GM23338 (cell line): ENCODE measurements around the gene TRIML2. TPM values are rescaled to one million over a fixed set of nuclear protein-coding genes. Genes with fewer than 3 reads are reported as not detected.

ENCODE experiments used
- ATAC-seq: fragments of 200-7000 bp; cut with Tn5 transposase; 3 replicates; pipeline ENCODE4 v1.9.1; 2020
- DNase-seq: peaks from one replicate; pipeline ENCODE4 v3.0.0-alpha.2; 2015; ENCODE audit warnings: low spot score
- H2AFZ ChIP-seq: fragments of 200-600 bp; sonication (generic); 2 replicates; pipeline ENCODE4 v1.8.0; 2016; ENCODE audit warnings: antibody characterized with exemption, mild to moderate bottlenecking, moderate library complexity
- H3F3A ChIP-seq: fragments of 200-600 bp; sonication (generic); replicated peaks from 2 replicates; pipeline ENCODE4 v1.8.0; 2017; ENCODE audit warnings: antibody characterized with exemption, mixed run types, low read depth
- H3K27ac ChIP-seq: fragments of 200-600 bp; sonication (generic); 2 replicates; pipeline ENCODE4 v1.6.1; 2016; ENCODE audit warnings: low read depth
- H3K27me3 ChIP-seq: fragments of 200-600 bp; sonication (generic); 2 replicates; pipeline ENCODE4 v1.8.0; 2016; ENCODE audit warnings: mild to moderate bottlenecking, mixed run types, moderate library complexity; ENCODE audit not compliant: insufficient read depth
- H3K36me3 ChIP-seq: fragments of 200-600 bp; sonication (generic); 2 replicates; pipeline ENCODE4 v1.8.0; 2016; ENCODE audit warnings: mild to moderate bottlenecking; ENCODE audit not compliant: insufficient read depth
- H3K4me1 ChIP-seq: fragments of 200-600 bp; sonication (generic); 2 replicates; pipeline ENCODE4 v1.8.0; 2016; ENCODE audit warnings: mild to moderate bottlenecking, moderate library complexity; ENCODE audit not compliant: insufficient read depth
- H3K4me2 ChIP-seq: fragments of 200-600 bp; sonication (generic); 2 replicates; pipeline ENCODE4 v1.7.1; 2017; ENCODE audit warnings: mixed run types
- H3K4me3 ChIP-seq: fragments of 200-600 bp; sonication (generic); 2 replicates; pipeline ENCODE4 v1.6.1; 2016; ENCODE audit warnings: mixed run types
- H3K79me2 ChIP-seq: fragments of 200-600 bp; sonication (generic); replicated peaks from 2 replicates; pipeline ENCODE4 v1.8.0; 2017; ENCODE audit warnings: mild to moderate bottlenecking; ENCODE audit not compliant: insufficient read depth
- H3K9me2 ChIP-seq: fragments of 200-600 bp; sonication (generic); 2 replicates; pipeline ENCODE4 v1.8.0; 2017; ENCODE audit not compliant: insufficient read depth
- H4K20me1 ChIP-seq: fragments of 200-600 bp; sonication (generic); replicated peaks from 2 replicates; pipeline ENCODE4 v1.8.0; 2017; ENCODE audit warnings: mild to moderate bottlenecking; ENCODE audit not compliant: insufficient read depth
- H3K27ac Mint-ChIP-seq: 2 replicates; pipeline ENCODE4 v1.8.0; 2020; ENCODE audit warnings: inconsistent platforms, mild to moderate bottlenecking, moderate library complexity, mixed read lengths
- H3K27me3 Mint-ChIP-seq: 3 replicates; pipeline ENCODE4 v1.8.0; 2022; ENCODE audit warnings: low read depth, mild to moderate bottlenecking, moderate library complexity, mixed read lengths, inconsistent platforms; ENCODE audit not compliant: insufficient read depth, poor library complexity
- H3K36me3 Mint-ChIP-seq: 3 replicates; pipeline ENCODE4 v1.8.0; 2021; ENCODE audit warnings: low read depth, mild to moderate bottlenecking, inconsistent platforms, moderate library complexity, mixed read lengths
- H3K4me1 Mint-ChIP-seq: 3 replicates; pipeline ENCODE4 v1.8.0; 2020; ENCODE audit warnings: mild to moderate bottlenecking, inconsistent platforms, mixed read lengths
- H3K4me3 Mint-ChIP-seq: 3 replicates; pipeline ENCODE4 v1.8.0; 2021; ENCODE audit warnings: moderate library complexity, mild to moderate bottlenecking, inconsistent platforms, mixed read lengths
- H3K9me3 Mint-ChIP-seq: 3 replicates; pipeline ENCODE4 v1.8.0; 2020; ENCODE audit warnings: moderate library complexity, mild to moderate bottlenecking, inconsistent platforms, mixed read lengths
- CREB1 ChIP-seq: fragments of 250-450 bp; sonication (Bioruptor Pico); IDR thresholded peaks from 2 replicates; pipeline ENCODE4 v1.5.0; 2020; ENCODE audit warnings: low read depth, mild to moderate bottlenecking, moderate library complexity
- EZH2 ChIP-seq: fragments of 200-600 bp; sonication (generic); IDR thresholded peaks from one replicate; pipeline ENCODE4 v1.8.0; 2017; ENCODE audit warnings: antibody characterized with exemption, mild to moderate bottlenecking, low read depth; ENCODE audit not compliant: unreplicated experiment
- JUNB ChIP-seq: IDR thresholded peaks from one replicate; pipeline ENCODE4 v1.6.1; 2016; ENCODE audit warnings: antibody characterized with exemption; ENCODE audit not compliant: unreplicated experiment
- NANOG ChIP-seq: IDR thresholded peaks from 2 replicates; pipeline ENCODE4 v1.6.1; 2016; ENCODE audit warnings: antibody characterized with exemption, borderline replicate concordance
- POLR2AphosphoS5 ChIP-seq: IDR thresholded peaks from 2 replicates; pipeline ENCODE4 v1.6.1; 2016; ENCODE audit warnings: antibody characterized with exemption, low read depth
- ZNF114 ChIP-seq: fragments of 250-450 bp; sonication (Bioruptor Pico); IDR thresholded peaks from 2 replicates; pipeline ENCODE4 v1.5.0; 2020; ENCODE audit warnings: mild to moderate bottlenecking, moderate library complexity
- ZNF331 ChIP-seq: fragments of 250-450 bp; sonication (Bioruptor Pico); IDR thresholded peaks from 2 replicates; pipeline ENCODE4 v1.5.0; 2020; ENCODE audit warnings: low read depth, mild to moderate bottlenecking, moderate library complexity
- polyA plus RNA-seq: library from polyadenylated mRNA; unstranded; fragments of >200 nt; fragmentation: Nextera tagmentation; extraction: Ambion mirVana; gene quantifications from 2 replicates; pipeline ENCODE4 v1.2.1, GENCODE V29; 2016
- total RNA-seq: library from RNA; depleted of rRNA; stranded (reverse); fragments of >200 nt; shearing (Covaris generic); gene quantifications from 2 replicates; pipeline ENCODE4 v1.2.3, GENCODE V29; 2014
- TF ChIP-seq, protein P1 (sequence below): IDR thresholded peaks from 2 replicates; pipeline ENCODE4 v1.6.1; 2016; ENCODE audit warnings: antibody characterized with exemption
- TF ChIP-seq, protein P2 (sequence below): IDR thresholded peaks from one replicate; pipeline ENCODE4 v1.6.1; 2018; ENCODE audit warnings: antibody characterized with exemption; ENCODE audit not compliant: unreplicated experiment

TRIML2 gene
- total and polyA plus RNA-seq, 2 experiments from 2014 or later = 57.8 to 77.9 TPM

GRCh38 chr4:188113156-188113555, 3.8 kb upstream of the TRIML2 start:
- Histone ChIP-seq H3F3A (0 out of 2 replicates have a peak, but pooled peaks cover 3% of the 10 kb centered on the region), H3K9me2 (no peaks in the 10 kb centered on the region), H2AFZ (peak overlapping the region; percentile 61; the same call in 1 of the 2 replicates), H3K27ac (no peak overlapping the region), H3K79me2 (no peaks in the 10 kb centered on the region), H3K4me2 (no peak overlapping the region), H3K4me1 (peaks cover 14% of the 10 kb centered on the region), H3K4me3 (no peak overlapping the region), H4K20me1 (no peaks in the 10 kb centered on the region), H3K36me3 (no peaks in the 10 kb centered on the region), H3K27me3 (no peaks in the 10 kb centered on the region)
- Mint-ChIP-seq H3K4me1 (peaks cover 34% of the 10 kb centered on the region), H3K27ac (no peak overlapping the region; the same call in 1 of the 2 replicates), H3K36me3 (no peaks in the 10 kb centered on the region), H3K4me3 (no peak overlapping the region), H3K9me3 (no peaks in the 10 kb centered on the region), H3K27me3 (peaks cover 4% of the 10 kb centered on the region)
- ATAC-seq (no peak), DNase-seq (no peak)
- TF ChIP-seq CREB1 (CRISPR knock-in tag) (no peak), POLR2AphosphoS5 (no peak), ZNF114 (CRISPR knock-in tag) (no peak), NANOG (no peak)
- TF ChIP-seq, protein P1, sequence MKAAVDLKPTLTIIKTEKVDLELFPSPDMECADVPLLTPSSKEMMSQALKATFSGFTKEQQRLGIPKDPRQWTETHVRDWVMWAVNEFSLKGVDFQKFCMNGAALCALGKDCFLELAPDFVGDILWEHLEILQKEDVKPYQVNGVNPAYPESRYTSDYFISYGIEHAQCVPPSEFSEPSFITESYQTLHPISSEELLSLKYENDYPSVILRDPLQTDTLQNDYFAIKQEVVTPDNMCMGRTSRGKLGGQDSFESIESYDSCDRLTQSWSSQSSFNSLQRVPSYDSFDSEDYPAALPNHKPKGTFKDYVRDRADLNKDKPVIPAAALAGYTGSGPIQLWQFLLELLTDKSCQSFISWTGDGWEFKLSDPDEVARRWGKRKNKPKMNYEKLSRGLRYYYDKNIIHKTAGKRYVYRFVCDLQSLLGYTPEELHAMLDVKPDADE = no peak

- H3K27me3 ChIP-seq = no peaks in the 10 kb centered on the region
- no peaks in the 10 kb centered on the region for H3K9me2 ChIP-seq
- H3K27me3 Mint-ChIP-seq = peaks cover 4% of the 10 kb centered on the region
- no peaks in the 10 kb centered on the region for H4K20me1 ChIP-seq
- DNase-seq (no peak), ATAC-seq (no peak)
- H3K79me2 ChIP-seq = no peaks in the 10 kb centered on the region; the same call in 1 of the 2 replicates
- no peak overlapping the region for H3K4me2 ChIP-seq
- TF ChIP-seq CREB1 (CRISPR knock-in tag) (no peak), EZH2 (no peak), JUNB (no peak), ZNF331 (CRISPR knock-in tag) (no peak)
- TF ChIP-seq, protein P2, sequence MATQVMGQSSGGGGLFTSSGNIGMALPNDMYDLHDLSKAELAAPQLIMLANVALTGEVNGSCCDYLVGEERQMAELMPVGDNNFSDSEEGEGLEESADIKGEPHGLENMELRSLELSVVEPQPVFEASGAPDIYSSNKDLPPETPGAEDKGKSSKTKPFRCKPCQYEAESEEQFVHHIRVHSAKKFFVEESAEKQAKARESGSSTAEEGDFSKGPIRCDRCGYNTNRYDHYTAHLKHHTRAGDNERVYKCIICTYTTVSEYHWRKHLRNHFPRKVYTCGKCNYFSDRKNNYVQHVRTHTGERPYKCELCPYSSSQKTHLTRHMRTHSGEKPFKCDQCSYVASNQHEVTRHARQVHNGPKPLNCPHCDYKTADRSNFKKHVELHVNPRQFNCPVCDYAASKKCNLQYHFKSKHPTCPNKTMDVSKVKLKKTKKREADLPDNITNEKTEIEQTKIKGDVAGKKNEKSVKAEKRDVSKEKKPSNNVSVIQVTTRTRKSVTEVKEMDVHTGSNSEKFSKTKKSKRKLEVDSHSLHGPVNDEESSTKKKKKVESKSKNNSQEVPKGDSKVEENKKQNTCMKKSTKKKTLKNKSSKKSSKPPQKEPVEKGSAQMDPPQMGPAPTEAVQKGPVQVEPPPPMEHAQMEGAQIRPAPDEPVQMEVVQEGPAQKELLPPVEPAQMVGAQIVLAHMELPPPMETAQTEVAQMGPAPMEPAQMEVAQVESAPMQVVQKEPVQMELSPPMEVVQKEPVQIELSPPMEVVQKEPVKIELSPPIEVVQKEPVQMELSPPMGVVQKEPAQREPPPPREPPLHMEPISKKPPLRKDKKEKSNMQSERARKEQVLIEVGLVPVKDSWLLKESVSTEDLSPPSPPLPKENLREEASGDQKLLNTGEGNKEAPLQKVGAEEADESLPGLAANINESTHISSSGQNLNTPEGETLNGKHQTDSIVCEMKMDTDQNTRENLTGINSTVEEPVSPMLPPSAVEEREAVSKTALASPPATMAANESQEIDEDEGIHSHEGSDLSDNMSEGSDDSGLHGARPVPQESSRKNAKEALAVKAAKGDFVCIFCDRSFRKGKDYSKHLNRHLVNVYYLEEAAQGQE = no peak
- TF ChIP-seq, protein P1 = no peak
- peaks cover 21% of the 10 kb centered on the region for H3K4me1 ChIP-seq
- H3K36me3 ChIP-seq = no peaks in the 10 kb centered on the region
- no peaks in the 10 kb centered on the region; the same call in 1 of the 2 replicates for H3F3A ChIP-seq
- peaks cover 11% of the 10 kb centered on the region; the same call in 2 of the 3 replicates for H3K36me3 Mint-ChIP-seq
- no peak overlapping the region for H3K4me3 Mint-ChIP-seq
- H2AFZ ChIP-seq = no peak overlapping the region
- no peak overlapping the region for H3K27ac ChIP-seq
- peaks cover 45% of the 10 kb centered on the region for H3K4me1 Mint-ChIP-seq
- H3K4me3 ChIP-seq = no peak overlapping the region
- H3K9me3 Mint-ChIP-seq = no peaks in the 10 kb centered on the region
- no peak overlapping the region for H3K27ac Mint-ChIP-seq
Observed at GRCh38 chr4:188111955-188112354, 2.6 kb upstream of the TRIML2 start.
